Hematopoietic multipotent progenitor cell treated with erythropoietin and hydrocortisone succinate and interleukin-3 and kit ligand, for 8 days (in vitro differentiated cells): ENCODE results near the gene FOXA3.
"Not testable (repeated sequence)": the region's sequence is repeated elsewhere in the genome, so short reads cannot be mapped to it uniquely, and the experiment has no call there.

Source experiments
- DNase-seq: peaks from one replicate; pipeline ENCODE4 v3.0.0-alpha.2; 2015

Gene FOXA3

DNA sequence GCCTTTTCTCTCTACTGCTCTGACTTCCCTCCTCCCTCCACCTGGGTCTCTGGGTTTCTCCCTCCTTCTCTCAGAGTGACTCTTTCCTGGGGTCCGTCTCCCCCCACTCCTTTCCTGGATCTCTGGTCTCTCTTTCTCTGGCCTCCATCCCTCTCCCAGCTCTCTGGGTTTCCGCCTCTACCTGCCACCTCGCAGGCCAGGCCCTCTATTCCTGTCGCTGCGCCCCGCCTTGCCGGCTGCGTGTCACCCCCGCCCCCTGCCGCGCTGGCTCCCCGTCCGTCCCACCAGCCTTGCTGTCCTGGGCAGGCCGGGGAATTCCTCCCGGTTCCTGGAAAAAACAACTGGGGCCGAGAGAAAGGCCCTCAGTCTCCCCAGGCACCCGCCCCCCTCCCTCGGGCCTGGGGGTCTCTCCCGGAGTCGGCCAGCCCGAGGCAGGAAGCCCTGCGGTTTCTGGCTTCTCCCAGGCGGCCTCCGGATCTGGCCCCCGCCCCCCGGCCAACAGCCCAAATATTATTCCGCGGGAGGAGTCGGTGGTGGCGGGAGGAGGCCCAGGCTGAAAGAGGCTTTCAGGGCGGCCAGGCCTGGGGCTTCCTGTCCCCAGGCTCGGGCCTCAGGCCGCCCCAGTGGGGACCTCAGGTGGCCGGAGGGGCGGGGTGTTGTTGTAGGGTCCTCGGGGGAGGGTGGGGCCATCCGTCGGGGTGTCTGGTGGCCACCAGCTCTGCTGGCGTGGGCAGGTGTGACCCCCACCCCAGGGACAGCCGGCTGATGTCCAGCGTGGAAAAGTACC lies 12.5 kb downstream of the FOXA3 start:
- DNase-seq, result peak; percentile 20

DNA sequence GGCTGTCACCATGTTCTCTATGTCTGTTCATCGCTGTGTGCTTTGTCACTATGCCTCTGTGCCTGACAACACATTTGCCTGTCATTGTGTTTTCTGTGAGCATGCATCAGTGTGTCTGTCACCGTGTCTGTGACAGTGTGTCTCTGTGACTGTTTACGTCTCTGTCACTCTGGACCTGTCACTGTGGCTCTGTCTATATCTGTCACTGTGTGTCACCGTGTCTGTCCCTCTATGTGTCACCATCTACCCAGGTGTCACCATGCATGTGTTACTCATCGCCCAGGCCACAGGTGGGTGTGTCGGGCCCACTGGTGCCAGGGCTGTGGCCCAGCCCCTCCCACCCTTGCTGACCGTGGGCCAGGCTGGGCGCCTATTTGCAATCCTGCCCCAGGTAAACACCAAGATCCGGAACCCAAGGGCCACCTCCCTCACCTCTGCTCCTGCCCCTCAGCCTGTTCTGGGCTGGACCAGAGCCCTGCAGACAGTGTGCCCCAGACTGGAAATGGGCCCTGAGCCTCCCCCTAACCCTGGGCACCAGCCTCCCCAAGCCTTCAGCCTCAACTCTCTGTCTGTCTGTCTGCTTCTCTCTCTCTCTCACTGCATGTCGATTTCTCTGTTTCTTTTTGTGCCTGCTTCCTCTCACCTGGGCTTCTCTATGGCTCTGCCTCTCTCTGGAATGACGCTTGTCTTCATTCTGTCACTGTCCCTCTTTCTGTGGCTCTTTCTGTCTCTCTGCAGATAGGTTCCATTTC lies 14.1 kb downstream of the FOXA3 start:
- no peak for DNase-seq

DNA sequence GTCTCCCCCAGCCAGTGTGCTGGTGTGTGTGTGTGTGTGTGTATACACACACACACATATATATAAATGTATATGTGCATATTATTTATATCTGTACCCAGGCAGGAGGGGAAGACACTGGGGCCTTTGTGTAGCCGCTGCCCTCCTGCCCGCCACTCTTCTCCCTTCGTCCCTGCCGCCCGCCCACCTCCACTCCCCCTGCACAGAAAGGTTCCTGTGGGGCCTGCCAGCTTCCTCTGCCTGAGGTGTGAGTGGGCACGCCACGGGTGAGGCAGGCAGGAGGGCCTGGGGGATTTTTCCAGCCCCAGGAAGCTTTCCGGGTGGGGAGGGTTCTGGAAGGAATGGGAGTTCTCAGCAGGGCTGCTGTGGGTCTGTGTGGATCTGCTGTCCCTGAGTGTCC lies 14.9 kb downstream of the FOXA3 start:
- DNase-seq, result no peak

DNA sequence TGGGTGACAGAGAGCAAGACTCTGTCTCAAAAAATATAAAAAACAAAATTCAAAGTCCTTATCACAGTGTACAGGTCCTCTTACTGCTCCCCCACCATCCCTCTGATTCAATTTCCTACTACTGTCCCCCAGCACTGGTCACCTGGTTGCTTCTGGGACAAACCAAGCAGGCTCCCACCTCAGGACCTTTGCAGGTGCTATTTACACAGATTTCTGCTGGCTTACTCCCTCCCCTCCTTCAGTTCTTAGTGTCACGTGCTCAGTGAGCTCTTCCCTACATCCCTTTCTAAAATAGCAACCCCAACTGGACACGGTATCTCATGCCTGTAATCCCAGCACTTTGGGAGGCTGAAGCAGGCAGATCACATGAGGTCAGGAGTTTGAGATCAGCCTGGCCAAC lies 15.8 kb downstream of the FOXA3 start:
- no peak for DNase-seq

DNA sequence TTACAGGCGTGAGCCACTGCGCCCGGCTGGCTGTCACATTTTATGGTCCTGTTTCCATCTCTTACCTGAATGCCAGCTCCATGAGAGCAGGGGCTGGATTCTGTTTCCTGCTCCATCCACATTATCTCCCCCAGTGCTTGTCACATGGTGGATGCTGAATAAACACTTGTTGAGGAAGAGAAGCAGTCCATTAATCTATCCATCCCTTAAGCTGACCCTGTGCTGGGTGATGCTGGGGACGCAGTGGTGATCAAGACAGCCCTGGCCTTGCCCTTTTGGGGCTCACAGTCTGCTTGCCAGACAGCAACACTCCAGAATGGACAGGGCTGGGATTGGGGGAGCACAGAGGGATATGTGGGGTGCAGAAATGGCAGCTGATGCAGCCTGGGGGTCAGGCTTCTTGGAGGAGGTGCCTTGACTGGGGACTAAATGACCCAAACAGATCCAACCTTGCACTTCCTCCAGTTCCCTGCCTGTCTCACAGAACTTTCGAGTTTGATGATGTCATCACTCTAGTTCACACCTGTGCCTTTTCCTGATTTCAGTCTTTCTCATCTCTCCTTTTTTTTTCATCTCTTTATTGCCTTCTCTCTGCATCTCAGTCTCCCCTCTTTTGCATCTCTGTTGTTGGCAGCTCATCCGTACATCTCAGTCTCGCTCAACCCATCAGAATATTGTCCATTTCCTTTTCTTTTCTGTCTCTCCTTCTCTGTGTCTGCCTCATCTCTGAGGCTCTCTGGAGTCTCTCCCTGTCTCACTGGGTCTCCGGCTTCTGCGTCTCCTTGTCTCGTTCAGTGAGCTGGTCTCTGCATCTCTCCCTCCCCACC lies 17.2 kb downstream of the FOXA3 start:
- DNase-seq, result no peak

DNA sequence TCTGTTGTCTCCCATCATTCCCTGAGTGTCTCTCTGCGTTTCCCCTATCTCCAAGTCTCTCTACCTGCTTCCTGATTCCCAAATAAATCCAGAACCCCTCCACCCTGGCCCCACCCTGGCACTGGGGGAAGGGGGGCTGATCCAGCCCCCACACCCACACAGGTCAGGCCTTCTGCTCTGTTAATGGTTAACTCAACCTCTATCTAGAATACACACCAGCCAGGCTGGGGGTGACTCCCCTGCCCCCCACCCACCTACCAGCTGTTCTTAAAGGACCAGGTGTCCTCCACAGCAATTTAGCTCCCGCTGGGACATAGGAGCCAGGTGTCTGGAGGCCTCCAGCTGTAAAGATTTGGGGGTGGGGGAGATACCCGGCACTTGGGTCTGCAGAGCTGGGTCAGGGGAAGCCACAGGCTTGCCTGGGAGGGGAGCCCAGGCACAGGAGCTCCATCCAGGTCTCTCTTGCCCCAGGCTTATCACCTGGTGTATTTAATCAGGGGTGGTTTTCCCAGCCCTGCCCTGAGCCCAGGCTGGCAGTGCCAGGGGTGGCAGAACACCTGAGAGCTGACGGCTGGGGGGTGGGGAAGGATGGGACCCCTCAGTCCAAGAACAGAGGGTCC lies 17.9 kb downstream of the FOXA3 start:
- no peak for DNase-seq

DNA sequence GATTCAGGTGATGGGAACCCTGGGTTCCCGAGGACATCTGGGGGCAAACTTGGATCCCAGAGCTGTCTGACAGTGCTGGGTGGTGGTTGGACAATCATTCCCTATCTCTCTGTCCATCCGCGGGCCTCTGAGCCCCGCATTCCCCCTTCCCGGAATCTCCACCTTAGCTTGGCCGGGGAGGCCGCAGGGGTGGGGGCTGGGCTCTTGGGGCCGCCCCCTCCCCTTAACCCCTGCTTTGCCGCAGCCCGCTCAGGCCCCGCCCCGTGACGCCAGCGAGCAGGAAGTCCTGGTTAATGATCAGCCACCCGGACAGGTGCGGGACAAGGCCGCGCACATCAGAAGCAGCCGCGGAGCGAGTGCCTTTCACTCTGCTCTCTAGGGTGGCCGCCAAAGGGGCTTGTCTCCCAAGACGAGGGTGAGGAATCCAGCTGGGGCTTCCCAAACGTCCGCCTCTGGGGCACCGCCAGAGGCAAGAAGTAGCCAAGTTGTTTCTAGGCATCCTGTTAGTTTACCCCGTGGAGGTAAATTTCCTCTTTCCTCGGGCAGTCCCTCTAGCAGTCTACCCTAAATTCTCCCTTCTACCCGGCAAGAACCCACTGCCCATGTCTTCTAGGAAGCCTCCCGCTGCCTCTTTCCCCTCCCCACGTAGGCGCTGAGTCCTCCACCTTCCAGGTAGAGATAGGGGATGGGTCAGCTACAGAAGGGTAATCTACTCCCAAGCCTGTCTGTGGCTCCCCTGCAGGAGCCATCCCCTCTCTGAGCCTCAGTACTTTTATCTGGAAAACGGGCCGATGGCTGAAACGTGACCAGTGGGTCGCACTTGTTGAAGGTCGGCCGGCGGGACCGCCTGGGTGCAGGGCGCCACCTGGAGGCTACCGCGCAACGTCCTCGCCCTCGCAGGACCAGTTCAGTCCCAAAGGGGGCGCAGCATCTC lies 18.8 kb downstream of the FOXA3 start:
- DNase-seq, result peak; percentile 88

DNA sequence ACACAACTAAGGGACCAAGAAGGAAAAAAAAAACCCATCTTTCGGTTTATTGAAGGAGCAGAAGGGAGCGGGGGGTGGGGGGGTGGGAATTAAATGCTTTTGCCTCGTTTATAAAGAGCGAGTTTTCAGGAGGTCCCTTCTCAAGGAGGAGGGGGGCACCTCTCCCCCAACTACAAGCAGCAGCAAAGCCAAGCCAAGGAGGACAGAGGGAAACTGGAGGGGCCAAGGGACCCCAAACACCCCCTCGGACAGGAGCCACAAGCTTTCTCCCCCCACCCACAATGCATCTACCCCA lies 19.4 kb downstream of the FOXA3 start:
- DNase-seq, result no peak

DNA sequence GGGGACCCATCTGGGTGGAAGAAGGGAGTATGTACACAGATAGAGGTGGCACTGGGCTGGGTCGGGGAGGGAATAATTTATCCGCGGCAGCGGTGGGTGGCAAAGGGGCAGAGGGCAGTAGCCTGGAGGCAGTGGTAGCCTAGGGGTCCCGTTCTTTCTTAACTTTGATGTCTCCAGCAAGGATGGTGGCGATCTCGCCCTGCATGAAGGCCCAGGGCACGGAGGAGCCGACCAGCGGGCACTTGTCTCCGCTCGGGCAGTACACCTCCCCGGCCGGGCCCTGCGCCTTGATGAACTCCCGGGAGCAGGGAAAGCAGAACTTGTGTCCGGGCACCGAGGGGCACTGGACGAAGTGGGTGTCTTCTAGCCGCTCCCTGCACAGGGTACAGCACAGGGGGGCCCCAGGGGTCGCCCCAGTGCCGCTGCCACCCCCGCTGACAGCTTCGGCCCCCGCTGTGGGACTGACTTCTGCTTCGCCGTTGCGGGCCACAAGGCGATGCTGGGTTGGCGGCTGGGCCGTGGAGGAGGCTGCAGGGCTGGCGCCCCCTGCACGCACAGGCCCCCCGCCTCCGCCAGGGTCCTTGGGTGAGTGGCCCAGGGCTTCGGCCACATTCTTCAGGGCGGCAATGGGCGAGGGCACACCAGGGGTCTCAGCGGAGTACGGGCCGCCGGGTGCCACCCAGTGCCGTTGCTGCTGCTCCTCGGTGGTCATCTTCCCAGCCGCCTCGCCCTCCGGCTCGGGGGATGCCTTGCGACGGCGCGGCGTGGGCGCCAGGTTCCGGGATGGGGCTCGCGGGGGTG lies 20.0 kb downstream of the FOXA3 start:
- DNase-seq, result no peak

DNA sequence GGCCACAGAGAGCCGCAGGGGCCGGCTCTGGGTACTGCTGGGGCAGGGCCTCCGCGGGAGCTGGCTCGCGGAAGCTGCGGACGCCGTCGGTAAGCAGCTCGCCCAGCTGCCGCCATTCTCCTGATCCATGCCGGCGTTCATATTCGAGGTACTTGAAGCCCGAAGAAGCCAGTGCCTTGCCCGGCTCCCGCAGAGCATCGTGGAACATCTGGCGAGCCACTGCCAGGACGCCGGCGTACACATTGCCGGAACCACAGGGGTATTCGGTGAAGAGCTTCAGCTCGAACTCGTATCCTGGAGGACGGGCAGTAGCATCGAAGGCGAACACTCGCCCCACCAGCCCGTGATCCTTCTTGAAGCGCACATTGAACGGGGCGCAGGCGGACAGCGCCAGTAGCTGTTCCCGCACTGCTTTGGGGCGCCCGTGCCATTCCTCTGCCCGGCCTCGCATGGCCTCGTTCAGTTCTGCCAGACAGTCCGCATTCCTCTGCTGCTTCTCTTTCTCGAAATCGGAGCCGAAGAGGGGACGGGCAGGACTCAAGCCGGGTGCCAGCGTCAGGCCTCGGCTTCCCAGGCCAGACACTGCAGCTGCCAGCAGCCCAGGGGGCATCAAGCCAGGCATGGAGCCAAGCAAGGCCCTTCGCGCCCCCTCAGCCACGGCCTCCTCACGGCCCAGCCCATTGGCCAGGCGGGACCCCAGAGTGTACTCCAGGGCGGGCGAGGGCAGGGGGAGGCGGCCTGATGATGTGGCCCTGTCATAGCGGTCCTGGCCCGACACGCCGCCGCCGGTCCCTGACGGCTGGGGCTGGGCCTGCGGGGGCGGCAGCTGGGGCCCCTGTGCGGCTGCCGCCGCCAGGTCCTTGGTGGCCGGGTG lies 20.8 kb downstream of the FOXA3 start:
- DNase-seq, result peak; percentile 16

DNA sequence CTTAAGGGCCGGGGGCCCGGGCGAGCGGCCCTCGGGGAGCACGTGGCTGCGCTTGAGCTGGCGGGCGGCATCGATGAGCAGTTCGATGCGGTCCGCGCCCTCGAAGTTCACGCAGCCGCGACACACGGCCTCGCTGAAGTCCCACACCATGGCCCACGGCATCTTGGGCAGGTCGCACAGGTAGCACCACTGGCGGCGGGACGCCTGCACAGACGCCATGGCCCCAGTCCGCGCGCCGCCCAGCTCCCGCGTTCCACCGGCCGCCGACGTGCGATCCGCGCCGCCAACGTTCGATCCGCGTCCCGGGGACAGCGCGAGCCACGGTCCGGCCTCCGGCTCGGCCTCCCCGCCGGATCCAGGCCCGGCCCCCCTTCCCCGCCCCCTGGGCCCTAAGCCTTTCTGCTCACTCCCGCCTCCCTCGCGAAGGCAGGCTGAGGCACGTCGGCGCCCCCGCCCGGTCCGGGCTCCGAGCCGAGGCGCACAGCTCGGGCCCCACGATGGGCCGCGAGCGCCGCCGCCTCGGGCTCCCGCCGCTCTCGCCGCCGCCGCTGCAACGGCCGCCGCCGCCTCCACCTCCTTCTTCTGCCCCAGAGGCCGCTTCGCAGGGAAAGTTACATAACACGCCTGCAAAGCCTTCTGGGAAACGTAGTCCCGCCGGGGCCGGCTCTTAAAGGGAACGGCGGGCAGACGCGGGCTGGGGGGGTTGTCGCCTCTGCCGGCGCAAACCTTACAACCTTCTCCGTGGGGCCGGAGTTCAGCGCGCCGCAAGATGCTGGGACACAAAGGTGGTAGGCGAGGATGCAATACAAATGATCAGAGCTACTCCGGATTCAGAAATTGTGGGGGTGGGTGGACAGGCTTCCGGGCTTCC lies 21.7 kb downstream of the FOXA3 start, which contains the start of gene IRF2BP1:
Gene IRF2BP1, minus strand, starts transcription at position 586 of the 871 bp plus-strand sequence. Its CDS starts 367 bp downstream, at position 219.
- DNase-seq, result peak; percentile 92

DNA sequence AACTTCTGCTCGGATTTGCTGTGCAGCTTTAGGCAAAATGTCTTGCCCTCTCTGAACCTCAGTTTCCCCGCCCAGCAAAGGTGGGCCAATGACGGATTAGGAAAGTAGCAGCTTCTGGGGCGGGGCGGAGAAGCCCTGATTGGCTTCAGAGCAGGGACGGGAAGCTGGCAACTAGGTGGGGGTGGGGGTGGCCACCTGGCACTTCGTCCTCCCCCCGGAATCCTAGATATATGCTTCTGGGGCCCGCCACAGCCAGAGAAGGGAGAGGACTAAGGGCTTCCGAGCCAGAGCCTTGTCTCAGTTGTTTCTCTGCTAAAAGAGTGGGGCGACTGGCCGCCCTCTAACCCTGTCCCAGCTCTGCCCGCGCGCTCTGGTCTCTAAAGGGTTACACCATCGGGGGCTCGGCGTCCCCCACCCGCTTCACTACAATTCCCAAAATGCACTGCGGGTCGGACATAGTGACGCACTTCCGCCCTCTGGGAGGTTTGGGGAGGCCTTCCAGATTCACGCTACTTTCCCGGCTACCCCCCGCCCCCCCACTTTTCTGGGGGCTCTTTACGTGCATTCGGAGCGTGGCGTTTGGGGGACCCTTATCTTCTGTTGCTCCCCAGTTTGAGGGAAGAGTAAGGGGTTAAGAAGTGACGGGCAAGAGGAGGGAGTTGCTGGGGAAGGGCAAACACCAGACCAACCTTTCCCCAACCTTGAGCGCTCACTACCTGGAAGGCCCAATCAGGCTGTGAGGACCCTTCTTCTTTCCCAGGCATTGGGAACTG lies 22.5 kb downstream of the FOXA3 start:
- peak; percentile 96 for DNase-seq

DNA sequence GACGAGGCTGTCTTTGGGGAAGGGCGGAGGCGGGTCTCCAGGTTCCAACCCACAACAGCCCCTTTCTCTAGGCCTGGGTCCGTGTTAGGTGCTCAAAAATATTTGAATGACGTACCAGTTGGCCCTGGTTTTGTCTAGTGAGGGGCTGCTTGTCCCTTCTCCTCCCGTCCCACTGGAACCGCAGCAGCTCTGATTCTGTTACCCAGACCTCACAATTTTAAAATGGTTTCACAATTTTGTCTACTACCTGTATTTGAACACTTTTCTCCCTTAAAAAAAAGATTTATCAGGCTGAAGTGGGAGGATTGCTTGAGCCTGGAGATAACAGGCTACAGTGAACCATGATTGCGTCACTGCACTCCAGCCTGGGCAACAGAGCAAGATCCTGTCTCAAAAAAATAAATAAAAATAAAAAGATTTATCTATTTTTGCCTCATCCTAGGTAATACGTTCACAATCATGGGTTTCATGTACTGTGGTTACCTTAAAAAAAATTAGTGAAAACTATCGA lies 23.1 kb downstream of the FOXA3 start:
- DNase-seq, result no peak

DNA sequence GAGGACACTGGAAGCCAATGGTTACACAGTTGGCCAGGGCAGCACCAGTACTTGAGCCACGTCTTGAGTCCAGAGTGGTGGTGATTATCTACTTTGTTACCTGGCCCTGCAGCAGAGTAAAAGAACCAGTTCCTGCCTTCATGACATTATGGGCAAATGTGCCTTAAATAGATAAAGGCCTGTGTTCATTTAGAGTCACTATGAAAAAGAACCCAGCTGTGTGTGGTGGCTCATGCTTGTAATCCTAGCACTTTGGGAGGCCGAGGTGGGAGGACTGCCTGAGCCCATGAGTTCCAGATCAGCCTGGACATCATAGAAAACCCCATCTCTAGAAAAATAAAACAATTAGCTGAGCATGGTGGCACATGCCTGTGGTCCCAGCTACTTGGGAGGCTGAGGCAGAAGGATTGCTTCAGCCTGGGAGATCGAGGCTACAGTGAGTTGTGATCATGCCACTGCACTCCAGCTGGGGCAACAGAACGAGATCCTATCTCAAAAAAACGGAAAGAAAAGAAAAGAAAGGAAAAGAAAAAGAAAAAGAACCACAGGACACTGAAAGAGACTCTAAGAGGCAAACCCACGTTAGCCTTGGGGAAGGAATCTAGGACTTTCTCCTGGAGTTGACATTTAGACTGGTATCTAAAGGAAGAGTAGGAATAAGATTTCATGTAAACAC lies 25.2 kb downstream of the FOXA3 start:
- peak; percentile 77 for DNase-seq

DNA sequence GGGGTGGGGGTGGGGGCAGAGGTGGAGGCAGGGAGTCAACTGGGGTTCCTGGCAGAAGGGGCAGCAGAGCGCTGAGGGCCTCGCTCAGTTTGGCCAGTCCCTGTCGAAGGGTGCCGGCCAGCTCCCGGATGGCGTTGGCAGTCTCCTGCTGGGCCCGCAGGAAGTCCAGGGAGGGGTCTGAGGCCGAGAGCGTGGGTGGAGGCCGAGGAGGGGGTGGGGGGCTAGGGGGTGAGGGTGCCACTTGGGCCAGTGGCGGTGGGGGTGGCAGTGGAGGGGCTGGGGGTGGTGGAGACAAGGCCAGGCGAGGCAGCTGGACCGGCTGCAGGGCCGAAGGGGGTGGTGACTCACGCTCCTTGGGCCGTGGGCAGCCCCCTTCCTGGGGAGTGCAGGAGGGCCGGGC lies 26.8 kb downstream of the FOXA3 start:
- no peak for DNase-seq

DNA sequence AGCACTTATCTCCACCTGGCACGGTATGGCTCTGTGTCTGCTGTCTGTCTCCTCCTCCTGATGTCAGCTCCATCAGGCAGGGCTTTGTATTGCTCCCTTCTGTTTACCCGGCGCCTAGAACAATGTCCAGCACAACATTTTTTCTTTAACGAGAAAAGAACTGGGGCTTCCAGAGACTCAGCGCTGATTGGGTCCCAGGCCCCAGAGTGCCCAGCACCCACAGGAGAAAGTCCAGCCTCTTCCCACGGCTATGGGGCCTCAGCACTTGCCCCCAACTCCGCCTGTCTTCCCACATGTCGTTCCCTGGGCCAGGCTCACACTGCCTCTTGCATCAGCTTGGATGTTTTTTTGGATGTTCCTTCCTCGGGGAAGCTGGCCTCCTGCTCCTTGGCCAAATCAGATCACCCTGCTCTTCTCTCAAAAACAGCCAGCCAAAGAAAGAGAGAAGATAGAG lies 31.4 kb downstream of the FOXA3 start:
- DNase-seq, result no peak

DNA sequence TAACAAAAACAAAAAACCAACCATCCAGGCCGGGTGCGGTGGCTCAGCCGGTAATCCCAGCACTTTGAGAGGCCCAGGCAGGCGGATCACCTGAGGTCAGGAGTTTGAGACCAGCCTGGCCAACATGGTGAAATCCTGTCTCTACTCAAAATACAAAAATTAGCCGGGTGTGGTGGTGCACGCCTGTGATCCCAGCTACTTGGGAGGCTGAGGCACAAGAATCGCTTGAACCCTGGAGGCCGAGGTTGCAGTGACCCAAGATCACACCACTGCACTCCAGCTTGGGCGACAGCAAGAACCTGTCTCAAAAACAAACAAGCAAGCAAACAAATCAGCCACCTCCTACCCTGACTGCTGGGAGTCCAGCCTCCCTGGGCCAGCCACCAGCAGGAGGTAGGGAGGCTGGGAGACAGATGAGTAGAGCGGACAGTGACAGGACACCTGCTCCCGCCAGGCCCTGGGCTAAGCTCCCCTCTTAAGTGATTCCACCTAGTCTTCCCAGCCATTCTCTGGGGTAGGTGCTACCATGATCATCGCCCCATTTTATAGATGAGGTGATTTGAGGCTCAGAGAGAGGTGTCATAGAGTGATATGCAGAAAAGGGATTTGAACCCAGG lies 32.0 kb downstream of the FOXA3 start:
- DNase-seq, result not testable (repeated sequence)
